NOMO-1 treated with dmso at 0.1 percent for 144 hours (cell line): ENCODE measurements around the gene NUP214.
"Not testable (repeated sequence)": the region's sequence is repeated elsewhere in the genome, so short reads cannot be mapped to it uniquely, and the experiment has no call there.

ENCODE experiments used
- DNase-seq: peaks from one replicate; lab custom pipeline; 2025; ENCODE audit not compliant: unreplicated experiment; lab: John Stamatoyannopoulos, UW

The NUP214 gene

GRCh38 chr9:131115360-131115742, 10.0 kb upstream of the NUP214 start:
- not testable (repeated sequence) for DNase-seq

- DNase-seq: no peak
Observed at GRCh38 chr9:131116281-131117120, 8.9 kb upstream of the NUP214 start.

DNA sequence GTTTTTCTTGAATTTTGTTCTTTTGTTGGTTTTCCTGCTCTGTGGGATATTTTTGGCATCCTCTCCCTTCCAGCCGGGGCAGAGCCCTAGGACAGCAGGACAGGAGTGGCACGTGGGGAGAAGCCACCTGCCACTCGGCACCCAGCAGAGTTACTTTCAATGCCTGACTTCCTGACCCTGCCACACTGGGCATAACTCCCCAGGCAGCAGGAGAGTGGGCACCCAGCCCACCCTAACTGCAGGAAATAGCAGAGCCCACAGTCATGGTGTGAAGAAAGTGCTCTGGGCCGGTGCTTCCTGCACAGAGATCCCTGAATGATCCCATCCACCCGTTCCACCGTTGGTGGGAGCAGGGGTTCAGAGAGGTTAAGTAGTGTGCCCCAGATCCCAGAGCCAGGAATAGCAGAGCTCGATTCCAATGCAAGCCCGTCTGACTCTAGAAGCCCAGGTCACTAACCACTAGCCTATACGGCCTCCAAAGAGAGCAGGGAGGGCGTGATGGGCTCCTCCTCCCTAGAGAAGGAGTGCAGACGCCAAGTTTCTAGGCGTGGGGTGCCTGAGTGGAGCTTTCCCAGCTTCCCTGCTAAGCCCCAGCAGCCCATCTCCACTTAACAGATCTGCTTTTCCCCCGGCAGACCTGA, 8.1 kb upstream of the NUP214 start:
- DNase-seq: no peak

DNA sequence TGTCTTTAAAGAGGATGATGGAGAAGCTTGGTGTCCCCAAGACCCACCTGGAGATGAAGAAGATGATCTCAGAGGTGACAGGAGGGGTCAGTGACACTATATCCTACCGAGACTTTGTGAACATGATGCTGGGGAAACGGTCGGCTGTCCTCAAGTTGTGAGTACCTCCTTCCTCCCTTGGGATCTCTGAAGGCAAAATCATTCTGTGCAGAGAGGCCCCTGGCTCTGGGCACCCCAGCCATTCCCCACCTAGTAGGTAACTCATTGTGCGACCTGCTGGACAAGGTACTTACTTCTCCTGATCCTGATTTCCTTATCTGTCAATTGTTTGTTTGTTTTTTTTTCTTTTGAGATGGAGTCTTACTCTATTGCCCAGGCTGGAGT, 7.6 kb upstream of the NUP214 start:
- no peak for DNase-seq

GRCh38 chr9:131119600-131119999, 5.8 kb upstream of the NUP214 start:
- DNase-seq: no peak

DNA sequence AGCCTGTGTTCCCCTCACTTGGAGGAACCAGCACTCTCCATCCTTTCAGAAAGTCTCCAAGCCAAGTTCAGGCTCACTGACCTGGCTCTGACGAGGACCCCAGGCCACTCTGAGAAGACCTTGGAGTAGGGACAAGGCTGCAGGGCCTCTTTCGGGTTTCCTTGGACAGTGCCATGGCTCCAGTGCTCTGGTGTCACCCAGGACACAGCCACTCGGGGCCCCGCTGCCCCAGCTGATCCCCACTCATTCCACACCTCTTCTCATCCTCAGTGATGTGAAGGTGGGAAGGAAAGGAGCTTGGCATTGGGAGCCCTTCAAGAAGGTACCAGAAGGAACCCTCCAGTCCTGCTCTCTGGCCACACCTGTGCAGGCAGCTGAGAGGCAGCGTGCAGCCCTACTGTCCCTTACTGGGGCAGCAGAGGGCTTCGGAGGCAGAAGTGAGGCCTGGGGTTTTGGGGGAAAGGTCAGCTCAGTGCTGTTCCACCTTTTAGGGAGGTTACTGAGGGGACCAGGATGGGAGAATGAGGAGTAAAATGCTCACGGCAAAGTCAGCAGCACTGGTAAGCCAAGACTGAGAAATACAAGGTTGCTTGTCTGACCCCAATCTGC, 4.7 kb upstream of the NUP214 start:
- no peak for DNase-seq

DNA sequence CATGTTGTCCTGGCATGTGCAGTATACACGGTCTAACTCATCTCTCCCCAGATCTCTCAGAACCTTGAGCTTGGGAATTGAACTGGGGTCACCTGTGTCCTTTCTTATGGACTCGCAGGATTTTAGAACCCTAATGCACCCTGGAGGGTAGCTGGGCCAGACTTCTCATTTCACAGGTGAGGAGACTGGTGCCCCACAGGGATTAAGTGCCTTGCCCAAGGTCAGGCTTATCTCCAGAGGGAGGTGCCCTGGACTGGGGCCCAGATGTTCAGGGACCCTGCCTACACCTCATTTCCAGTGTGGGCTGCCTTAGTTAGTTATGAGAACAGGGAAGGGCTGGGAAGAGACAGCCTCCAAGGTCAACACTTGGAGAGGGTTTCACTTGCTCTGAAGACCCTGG, 4.0 kb upstream of the NUP214 start:
- no peak for DNase-seq

- no peak for DNase-seq
Observed at GRCh38 chr9:131122158-131122557, 3.2 kb upstream of the NUP214 start.

DNA sequence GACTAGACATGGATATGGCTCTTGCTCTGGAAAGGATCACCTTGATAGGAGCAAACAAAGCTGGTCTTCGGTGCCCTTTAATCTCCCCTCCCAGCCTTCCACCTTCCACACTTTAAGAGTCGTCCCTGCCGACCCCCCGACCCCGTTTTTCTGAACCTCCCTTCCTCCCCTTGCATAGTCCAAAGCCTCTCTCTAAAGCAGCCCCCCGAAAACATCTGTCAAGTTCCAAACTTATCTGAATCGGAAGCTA, 423 bp upstream of the NUP214 start:
- DNase-seq: no peak

- DNase-seq: no peak
Observed at GRCh38 chr9:131126059-131126426, 657 bp downstream of the NUP214 start.

GRCh38 chr9:131129183-131129582, 3.8 kb downstream of the NUP214 start:
- no peak for DNase-seq

- DNase-seq: no peak
Observed at GRCh38 chr9:131138676-131139075, 13.3 kb downstream of the NUP214 start.

GRCh38 chr9:131140112-131140511, 14.7 kb downstream of the NUP214 start:
- DNase-seq: no peak

GRCh38 chr9:131140550-131140949, 15.2 kb downstream of the NUP214 start:
- DNase-seq: no peak

GRCh38 chr9:131142160-131142559, 16.8 kb downstream of the NUP214 start:
- no peak for DNase-seq

DNA sequence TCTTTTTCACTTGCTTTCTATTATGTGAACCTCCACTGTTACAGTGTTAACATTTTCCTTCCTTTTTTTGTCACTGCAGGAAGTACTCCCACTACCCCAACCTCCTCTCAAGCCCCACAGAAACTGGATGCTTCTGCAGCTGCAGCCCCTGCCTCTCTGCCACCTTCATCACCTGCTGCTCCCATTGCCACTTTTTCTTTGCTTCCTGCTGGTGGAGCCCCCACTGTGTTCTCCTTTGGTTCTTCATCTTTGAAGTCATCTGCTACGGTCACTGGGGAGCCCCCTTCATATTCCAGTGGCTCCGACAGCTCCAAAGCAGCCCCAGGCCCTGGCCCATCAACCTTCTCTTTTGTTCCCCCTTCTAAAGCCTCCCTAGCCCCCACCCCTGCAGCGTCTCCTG, 18.8 kb downstream of the NUP214 start:
- DNase-seq: no peak

DNA sequence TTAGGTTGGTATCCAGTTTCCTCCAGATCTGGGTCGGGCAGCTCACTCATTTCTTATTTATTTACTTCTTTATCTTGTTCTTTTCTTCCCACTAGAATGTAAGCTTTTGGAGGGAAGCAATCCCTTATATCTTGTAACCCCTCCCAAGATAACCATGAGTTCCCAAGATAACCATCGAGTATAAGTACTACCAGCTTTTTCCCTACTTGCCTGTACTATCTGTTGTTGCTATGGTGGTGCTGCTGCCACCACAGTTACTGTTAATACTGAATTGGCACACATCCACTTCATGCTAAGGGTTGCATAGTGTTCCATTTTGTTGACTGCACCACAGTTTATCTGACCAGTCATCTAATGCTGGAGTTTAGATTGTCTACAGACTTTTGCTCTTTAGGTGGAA, 19.9 kb downstream of the NUP214 start:
- DNase-seq: no peak

GRCh38 chr9:131146186-131146585, 20.8 kb downstream of the NUP214 start:
- no peak for DNase-seq

DNA sequence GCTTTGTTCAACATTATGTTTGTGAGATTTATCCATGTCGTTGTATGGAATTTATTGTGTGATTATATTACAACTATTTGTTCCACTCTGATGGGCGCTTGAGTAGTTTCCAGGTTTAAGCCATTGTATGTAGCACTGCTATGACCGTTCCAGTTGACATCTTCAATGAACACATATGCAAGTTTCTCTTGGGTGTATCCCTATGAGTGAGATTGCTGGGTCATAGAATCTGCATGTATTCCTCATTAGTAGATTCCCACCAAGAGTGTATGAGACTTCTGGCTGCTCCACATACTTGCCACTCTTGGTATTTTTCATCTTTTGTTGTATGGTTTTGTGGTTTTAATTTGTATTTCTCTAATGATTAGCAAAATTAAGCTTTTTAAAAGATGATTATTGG, 22.9 kb downstream of the NUP214 start:
- no peak for DNase-seq

DNA sequence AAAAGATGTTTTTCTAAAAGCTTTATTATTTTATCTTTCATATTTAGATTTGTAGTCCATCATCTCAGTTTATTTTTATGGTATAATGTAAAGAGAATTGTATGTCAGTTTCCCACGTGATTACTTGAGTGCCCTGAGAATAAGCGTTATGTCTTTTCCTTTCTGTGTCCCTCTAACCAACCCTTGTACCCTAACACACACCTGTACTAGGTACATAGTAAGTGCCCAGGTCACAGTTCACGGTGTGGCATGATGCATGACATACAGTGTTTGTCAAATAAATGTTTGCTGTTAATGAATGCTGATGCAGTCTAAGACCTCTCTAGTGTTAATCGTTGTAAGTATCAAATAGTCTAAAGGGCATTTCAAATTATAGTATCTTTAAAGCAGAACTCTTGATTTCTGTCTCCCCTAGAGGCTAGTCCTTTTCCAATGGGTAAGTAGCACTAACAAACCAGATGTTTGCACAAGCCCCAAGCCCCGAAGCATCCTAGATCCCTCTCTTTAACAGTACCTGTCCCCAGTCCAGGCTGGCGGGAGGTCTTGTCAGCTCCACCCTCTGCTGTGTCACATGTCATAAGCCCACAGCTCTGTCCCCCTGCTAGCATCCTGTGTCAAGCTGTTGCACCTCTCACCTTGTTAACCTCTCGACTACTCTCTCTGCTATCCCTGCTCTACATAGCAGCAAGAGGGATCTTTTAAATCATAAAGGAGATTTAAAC, 23.7 kb downstream of the NUP214 start:
- no peak for DNase-seq

- DNase-seq: no peak
Observed at GRCh38 chr9:131149688-131150053, 24.3 kb downstream of the NUP214 start.

- no peak for DNase-seq
Observed at GRCh38 chr9:131153595-131153994, 28.2 kb downstream of the NUP214 start.
